Astrocyte (in vitro differentiated cells and primary cell): Measurements from ENCODE around the gene MCF2L2.

Experiments used
- CTCF ChIP-seq: IDR thresholded peaks from 2 replicates; pipeline ENCODE4 v1.5.1; 2011; ENCODE audit warnings: low read depth, mild to moderate bottlenecking, inconsistent platforms, low read length, moderate library complexity; ENCODE audit not compliant: insufficient read depth
- EZH2 ChIP-seq: IDR thresholded peaks from 2 replicates; pipeline ENCODE4 v1.6.1; 2012; ENCODE audit warnings: mild to moderate bottlenecking, low read length, inconsistent platforms; ENCODE audit not compliant: insufficient read depth

- TF ChIP-seq CTCF (no peak), EZH2 (no peak)
These were observed 109.5 kb downstream of the MCF2L2 start for GRCh38 chr3:183318877-183319276.
